CD4-positive, alpha-beta T cell treated with Interleukin-6 for 4 hours (primary cell): ENCODE results near the gene MYLK4.
A peak's percentile ranks its signal among the peaks of the same experiment; 100 is the strongest.

Experiments
- DNase-seq: peaks from one replicate; pipeline ENCODE4 v3.0.0-alpha.2; 2020; ENCODE audit warnings: mixed read lengths

MYLK4 gene

GRCh38 chr6:2750832-2751231, at the start of gene MYLK4:
Gene MYLK4, minus strand, starts transcription at chr6:2750922. Its CDS starts 1,628 bp downstream, at chr6:2749294.
- no peak for DNase-seq

GRCh38 chr6:2799936-2800527, 49.3 kb upstream of the MYLK4 start:
- no peak for DNase-seq

- no peak for DNase-seq
Observed at GRCh38 chr6:2798586-2799134, 47.9 kb upstream of the MYLK4 start.

DNA sequence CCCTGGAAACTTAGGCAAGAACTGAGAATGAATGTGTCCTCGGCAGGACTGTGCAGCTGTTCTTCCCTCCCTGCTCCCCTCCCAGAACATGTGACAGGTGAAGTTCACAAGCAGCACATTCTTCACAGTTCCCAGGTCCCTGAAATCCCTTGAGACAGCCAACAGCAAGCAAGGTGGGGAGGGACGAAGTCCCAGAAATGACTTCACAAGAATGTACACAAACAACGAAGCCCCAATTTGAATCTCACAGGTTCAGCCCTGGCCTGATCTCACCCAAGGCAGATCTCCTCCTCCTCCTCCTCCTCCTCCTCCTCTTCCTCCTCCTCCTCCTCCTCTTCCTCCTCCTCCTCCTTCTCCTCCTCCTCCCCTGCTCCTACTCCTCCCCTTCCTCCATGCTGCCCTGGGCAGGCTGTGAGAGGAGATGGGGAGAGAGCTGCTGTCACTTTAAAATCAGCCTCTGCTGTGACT, 46.9 kb upstream of the MYLK4 start:
- DNase-seq = no peak

GRCh38 chr6:2796861-2797260, 46.1 kb upstream of the MYLK4 start:
- no peak for DNase-seq

GRCh38 chr6:2795956-2796355, 45.2 kb upstream of the MYLK4 start:
- no peak for DNase-seq

DNA sequence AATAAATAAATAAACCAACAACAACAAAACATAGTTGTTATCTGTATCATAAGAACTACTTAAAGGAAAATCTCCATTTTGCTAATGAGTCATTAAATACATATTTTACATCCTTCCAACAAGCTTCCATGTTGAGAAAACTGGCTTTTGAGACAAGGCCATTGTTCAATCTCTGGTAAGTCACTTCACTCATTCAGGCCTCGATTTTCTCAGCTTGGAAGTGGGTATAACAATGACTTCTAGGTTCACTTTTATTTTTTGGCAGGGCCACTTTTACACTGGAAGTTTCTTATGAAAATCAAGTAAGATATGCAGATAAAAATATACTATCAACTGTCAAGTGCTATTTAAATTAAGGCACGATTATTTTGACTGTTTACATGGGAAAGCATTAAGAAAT, 44.4 kb upstream of the MYLK4 start:
- no peak for DNase-seq

- DNase-seq = no peak
Observed at GRCh38 chr6:2794171-2794730, 43.5 kb upstream of the MYLK4 start.

GRCh38 chr6:2793534-2794151, 42.9 kb upstream of the MYLK4 start:
- DNase-seq = peak; percentile 35

DNA sequence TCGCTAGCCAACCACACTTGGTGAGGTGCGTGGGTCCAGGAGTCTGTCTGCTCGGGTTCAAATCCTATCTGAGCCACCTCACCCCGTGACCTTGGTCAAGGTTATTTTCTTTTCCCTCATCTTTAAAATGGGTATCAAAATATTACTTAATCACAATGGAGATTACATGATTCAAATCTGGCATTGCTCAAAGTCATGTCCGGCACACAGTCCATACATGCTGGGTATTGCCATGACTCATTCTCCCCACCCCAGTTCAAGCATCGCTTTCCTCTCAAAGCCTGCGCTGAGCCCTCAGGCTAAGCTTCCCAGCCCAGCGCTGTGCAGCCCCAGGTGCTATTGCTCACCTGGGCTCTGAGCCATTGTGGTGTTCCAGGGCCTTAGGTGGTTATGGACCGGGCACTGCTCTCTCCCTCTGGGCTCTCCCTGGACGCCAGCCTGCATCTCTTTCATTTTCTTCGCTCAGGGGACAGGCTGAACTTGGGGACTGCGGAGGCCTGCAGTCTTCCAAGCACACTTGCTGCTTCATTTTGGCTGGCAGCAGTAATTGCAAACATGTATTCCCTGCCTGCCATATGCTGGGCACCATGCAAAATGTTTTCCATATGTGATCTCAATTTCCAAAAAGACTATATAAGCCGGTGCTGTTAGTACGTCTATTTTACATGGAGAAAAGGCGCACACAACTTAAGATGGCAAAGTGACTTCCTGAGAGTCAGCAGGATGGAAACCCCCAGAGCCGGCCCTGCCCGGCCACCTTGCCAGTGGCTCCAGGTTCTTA, 41.8 kb upstream of the MYLK4 start:
- DNase-seq = no peak

GRCh38 chr6:2791450-2791974, 40.8 kb upstream of the MYLK4 start:
- DNase-seq = no peak

- peak; percentile 63 for DNase-seq
Observed at GRCh38 chr6:2790588-2791449, 40.1 kb upstream of the MYLK4 start.

DNA sequence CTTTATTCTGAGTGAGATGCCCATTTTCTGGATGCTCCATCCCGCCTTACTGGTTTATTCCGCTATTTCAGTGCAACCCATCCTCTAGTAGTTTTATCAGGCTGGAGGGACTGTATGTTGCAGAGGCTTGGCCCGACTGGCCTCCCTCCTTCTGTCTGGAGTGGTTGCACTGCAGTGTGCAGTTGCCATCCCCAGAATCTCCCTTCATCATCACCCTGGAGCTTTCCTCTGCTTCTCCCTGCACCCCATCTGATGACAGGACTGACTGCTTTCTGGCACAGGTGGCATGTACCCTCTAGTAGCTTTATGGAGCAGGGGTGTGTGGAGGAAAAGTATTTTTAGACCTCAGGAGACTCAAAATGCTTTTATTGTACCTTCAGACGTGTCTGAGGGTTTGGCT, 35.5 kb upstream of the MYLK4 start:
- DNase-seq = no peak

DNA sequence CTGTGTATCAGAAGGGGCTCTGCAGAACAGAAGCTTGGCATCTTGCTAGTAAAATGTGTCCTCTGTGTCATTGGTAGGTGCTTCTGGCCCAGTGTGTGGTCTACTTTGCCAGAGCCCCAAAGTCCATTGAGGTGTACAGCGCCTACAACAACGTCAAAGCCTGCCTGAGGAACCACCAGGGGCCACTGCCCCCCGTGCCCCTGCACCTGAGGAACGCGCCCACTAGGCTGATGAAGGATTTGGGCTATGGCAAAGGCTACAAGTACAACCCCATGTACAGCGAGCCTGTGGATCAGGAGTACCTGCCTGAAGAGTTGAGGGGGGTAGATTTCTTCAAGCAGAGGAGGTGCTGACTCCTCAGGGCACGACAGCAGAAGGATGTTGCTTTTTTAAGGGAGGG, 34.2 kb upstream of the MYLK4 start:
- DNase-seq = no peak

DNA sequence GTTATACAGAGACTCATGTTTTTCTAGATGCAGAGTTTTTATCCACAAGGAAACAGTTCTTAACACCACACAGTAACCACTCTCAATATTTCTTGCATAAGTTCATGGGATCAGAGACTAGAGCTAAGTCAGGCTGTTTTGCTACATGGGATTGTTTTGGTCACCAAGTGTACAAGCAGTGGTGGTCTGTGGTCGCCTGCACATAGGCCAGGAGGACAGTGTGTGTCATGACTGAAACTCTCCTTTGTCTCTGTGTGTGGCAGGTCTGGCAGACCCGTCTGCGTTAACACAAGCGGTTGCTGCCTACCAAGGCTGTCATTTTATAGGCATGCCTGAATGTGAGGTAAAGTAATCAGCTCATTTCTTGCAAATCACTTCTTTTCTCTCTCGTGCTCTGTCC, 33.3 kb upstream of the MYLK4 start:
- DNase-seq = no peak

DNA sequence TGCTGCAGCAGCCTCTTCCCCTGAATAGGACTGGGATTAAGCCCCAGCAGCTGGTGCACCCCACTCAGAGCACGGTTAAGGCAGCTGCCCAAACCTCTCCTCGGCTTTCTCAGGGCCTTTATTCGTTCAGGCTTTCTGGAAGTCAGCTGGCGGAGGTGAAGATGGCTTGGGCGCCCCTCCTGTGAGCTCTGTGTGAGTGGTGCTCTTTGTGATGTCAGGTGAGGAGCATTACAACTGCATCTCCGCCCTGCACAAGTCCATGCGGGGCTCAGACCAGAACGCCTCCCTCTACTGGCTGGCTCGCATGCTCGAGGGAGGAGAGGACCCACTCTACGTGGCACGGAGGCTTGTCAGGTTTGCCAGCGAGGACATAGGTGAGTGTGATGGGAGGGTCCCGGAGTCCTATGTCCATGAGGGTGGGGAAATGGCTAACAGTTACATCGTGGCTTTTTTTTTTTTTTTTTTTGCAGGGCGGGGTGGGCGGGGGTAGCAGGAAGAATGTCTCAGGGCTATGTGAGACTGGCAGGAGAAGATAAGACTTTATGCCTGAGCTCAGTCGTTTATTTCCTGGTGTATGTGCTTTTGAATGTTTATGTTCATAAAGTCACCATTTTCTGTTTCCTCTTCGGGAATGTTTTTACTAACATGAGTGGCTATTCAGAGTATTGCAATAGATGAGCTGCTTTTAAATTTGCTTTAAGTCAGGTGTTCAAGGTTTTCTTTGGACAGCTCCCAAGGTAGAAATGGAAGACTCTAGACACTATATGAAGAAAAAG, 32.7 kb upstream of the MYLK4 start:
- DNase-seq = peak; percentile 22

GRCh38 chr6:2782825-2783187, 32.1 kb upstream of the MYLK4 start:
- no peak for DNase-seq

- DNase-seq = no peak
Observed at GRCh38 chr6:2782356-2782708, 31.6 kb upstream of the MYLK4 start.

GRCh38 chr6:2781685-2782355, 31.1 kb upstream of the MYLK4 start:
- DNase-seq = no peak

- DNase-seq = no peak
Observed at GRCh38 chr6:2780102-2780737, 29.5 kb upstream of the MYLK4 start.
